Suprapubic skin (tissue), 4 donors: Measurements from ENCODE around the gene ARMH1. TPM values are rescaled to one million over a fixed set of nuclear protein-coding genes. Genes with fewer than 3 reads are reported as not detected.
"Not testable (repeated sequence)": the region's sequence is repeated elsewhere in the genome, so short reads cannot be mapped to it uniquely, and the experiment has no call there.

Source experiments
- DNase-seq, 2 donors: peaks; one replicate each; pipeline ENCODE4 v3.0.0-alpha.2; 2019; ENCODE audit warnings: low spot score in 2 of 2
- H3K27ac ChIP-seq: fragments of 200-600 bp; sonication (generic); one replicate; pipeline ENCODE4 v1.5.1; 2019
- H3K27me3 ChIP-seq: fragments of 200-600 bp; sonication (generic); one replicate; pipeline ENCODE4 v1.5.1; 2019
- H3K36me3 ChIP-seq: fragments of 200-600 bp; sonication (generic); one replicate; pipeline ENCODE4 v1.5.1; 2019
- H3K4me1 ChIP-seq: fragments of 200-600 bp; sonication (generic); one replicate; pipeline ENCODE4 v1.5.1; 2019
- H3K4me3 ChIP-seq: fragments of 200-600 bp; sonication (generic); one replicate; pipeline ENCODE4 v1.5.1; 2019; ENCODE audit warnings: mild to moderate bottlenecking
- H3K9me3 ChIP-seq: fragments of 200-600 bp; sonication (generic); one replicate; pipeline ENCODE4 v1.5.1; 2019
- EP300 ChIP-seq: sonication (generic); formaldehyde crosslinking; IDR thresholded peaks from one replicate; pipeline ENCODE4 v1.6.1; 2017; ENCODE audit warnings: antibody characterized with exemption
- POLR2A ChIP-seq, 2 donors: fragments of 450-650 bp; IDR thresholded peaks; one replicate each; pipeline ENCODE4 v1.6.1; 2017; ENCODE audit warnings: antibody characterized with exemption in 2 of 2, mild to moderate bottlenecking in 2 of 2, moderate library complexity in 2 of 2
- POLR2AphosphoS5 ChIP-seq, 3 donors: sonication (generic); formaldehyde crosslinking; IDR thresholded peaks; one replicate each; pipeline ENCODE4 v1.6.1; 2017; ENCODE audit warnings: antibody characterized with exemption in 3 of 3
- WGBS: methylation state at CpG from one replicate; pipeline ENCODE4 v1.1.5; 2018; 5-methylcytosine and 5-hydroxymethylcytosine counted together
- total RNA-seq, 4 donors: library from RNA; depleted of rRNA; stranded (reverse); fragments of >200 nt; gene quantifications; one replicate each; pipeline ENCODE4 v1.1.0, GENCODE V29; 2016
- TF ChIP-seq, protein P1 (sequence below), 2 donors: fragments of 200-600 bp in 1 of 2; fragments of 450-650 bp in 1 of 2; sonication (generic) in 1 of 2; IDR thresholded peaks; one replicate each; pipeline ENCODE4 v1.5.1; 2016 to 2019; ENCODE audit warnings: antibody characterized with exemption in 2 of 2, mild to moderate bottlenecking in 1 of 2, moderate library complexity in 1 of 2

Gene ARMH1
- total RNA-seq, 4 donors from 2014 or later = 0.80 to 5.0 (median 1.4) TPM

DNA sequence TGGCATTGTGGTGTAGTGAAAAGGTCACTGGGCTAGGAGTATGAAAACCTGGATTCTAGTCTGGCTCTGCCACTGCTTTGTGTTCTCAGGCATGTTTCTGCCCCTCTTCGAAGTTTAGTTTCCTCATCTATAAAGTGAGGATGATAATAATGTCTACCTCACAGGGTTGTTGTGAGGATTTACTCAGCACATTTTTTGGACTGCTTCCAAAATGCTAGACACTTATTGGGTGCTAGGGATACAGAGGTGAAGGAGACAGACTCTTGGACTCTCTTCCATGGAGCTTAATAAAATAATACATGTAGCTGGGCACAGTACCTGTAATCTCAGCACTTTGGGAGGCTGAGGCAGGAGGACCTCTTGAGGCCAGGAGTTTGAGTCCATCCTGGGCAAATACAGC lies 68.7 kb downstream of the ARMH1 start:
- H3K4me3 ChIP-seq = no peak overlapping the region
- H3K4me1 ChIP-seq = peaks cover 8% of the 10 kb centered on the region
- 78% methylated on average over 1 of the region's 1 CpG for WGBS
- H3K9me3 ChIP-seq = no peaks in the 10 kb centered on the region
- TF ChIP-seq POLR2A (IDR thresholded peaks at IDR 0.05) = no peak
- TF ChIP-seq, protein P1, sequence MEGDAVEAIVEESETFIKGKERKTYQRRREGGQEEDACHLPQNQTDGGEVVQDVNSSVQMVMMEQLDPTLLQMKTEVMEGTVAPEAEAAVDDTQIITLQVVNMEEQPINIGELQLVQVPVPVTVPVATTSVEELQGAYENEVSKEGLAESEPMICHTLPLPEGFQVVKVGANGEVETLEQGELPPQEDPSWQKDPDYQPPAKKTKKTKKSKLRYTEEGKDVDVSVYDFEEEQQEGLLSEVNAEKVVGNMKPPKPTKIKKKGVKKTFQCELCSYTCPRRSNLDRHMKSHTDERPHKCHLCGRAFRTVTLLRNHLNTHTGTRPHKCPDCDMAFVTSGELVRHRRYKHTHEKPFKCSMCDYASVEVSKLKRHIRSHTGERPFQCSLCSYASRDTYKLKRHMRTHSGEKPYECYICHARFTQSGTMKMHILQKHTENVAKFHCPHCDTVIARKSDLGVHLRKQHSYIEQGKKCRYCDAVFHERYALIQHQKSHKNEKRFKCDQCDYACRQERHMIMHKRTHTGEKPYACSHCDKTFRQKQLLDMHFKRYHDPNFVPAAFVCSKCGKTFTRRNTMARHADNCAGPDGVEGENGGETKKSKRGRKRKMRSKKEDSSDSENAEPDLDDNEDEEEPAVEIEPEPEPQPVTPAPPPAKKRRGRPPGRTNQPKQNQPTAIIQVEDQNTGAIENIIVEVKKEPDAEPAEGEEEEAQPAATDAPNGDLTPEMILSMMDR (IDR thresholded peaks at IDR 0.05) = no peak
- no peak for TF ChIP-seq EP300
- TF ChIP-seq POLR2AphosphoS5 (IDR thresholded peaks at IDR 0.05) = no peak
- no peaks in the 10 kb centered on the region for H3K36me3 ChIP-seq
- DNase-seq = no peak
- no peaks in the 10 kb centered on the region for H3K27me3 ChIP-seq
- no peak overlapping the region for H3K27ac ChIP-seq

DNA sequence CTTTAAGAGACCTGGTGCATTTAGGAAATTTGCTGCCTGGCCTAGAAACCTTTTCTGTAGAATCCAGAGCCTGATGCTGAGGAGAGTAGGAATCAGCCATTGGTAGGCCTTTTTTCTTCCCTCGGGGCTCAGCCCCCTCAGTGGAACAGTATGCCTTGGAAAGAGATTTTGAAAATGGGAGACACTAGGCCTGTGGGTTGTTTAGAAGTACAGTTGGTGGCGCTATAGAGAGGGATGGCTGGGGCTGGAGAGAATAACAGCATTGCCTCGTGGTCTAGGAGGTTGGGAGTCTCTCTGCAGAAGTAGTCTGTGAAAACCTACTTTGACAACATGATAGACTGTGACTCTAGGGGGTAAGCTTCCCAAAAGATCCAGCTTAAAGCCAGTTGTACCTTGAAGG lies 73.4 kb downstream of the ARMH1 start:
- H3K9me3 ChIP-seq = no peaks in the 10 kb centered on the region
- H3K27ac ChIP-seq = no peak overlapping the region
- H3K4me3 ChIP-seq = no peak overlapping the region
- H3K36me3 ChIP-seq = no peaks in the 10 kb centered on the region
- H3K4me1 ChIP-seq = no peaks in the 10 kb centered on the region
- DNase-seq = no peak
- TF ChIP-seq, protein P1 (IDR thresholded peaks at IDR 0.05) = no peak
- TF ChIP-seq EP300 (no peak), POLR2A (IDR thresholded peaks at IDR 0.05) (no peak), POLR2AphosphoS5 (IDR thresholded peaks at IDR 0.05) (no peak)
- 92% methylated on average over 3 of the region's 3 CpGs for WGBS
- no peaks in the 10 kb centered on the region for H3K27me3 ChIP-seq

DNA sequence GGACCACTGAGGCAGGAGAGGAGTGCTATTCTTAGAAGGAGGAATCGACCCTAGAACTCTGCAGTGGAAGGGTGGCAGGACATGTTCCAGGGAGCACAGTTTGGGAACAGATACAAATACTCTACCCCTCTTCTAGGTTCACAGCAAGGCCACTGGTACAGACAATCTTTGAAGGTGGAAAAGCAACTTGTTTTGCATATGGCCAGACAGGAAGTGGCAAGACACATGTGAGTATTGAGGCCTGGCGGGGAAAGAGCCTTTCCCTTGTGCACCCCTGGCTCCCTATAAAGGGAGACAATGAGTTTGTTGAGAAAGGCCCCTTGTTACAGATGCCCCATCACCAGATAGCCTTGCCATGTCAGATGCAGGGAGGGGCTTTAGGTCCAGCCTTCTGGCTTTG lies 82.9 kb downstream of the ARMH1 start:
- H3K36me3 ChIP-seq = no peaks in the 10 kb centered on the region
- no peak overlapping the region for H3K4me3 ChIP-seq
- TF ChIP-seq POLR2AphosphoS5 (IDR thresholded peaks at IDR 0.05) (no peak), POLR2A (IDR thresholded peaks at IDR 0.05) (no peak), EP300 (no peak)
- TF ChIP-seq, protein P1 (IDR thresholded peaks at IDR 0.05) = no peak
- H3K27me3 ChIP-seq = no peaks in the 10 kb centered on the region
- no peak for DNase-seq
- WGBS = 95% methylated on average over 2 of the region's 2 CpGs
- no peaks in the 10 kb centered on the region for H3K9me3 ChIP-seq
- H3K4me1 ChIP-seq = no peaks in the 10 kb centered on the region
- no peak overlapping the region for H3K27ac ChIP-seq

DNA sequence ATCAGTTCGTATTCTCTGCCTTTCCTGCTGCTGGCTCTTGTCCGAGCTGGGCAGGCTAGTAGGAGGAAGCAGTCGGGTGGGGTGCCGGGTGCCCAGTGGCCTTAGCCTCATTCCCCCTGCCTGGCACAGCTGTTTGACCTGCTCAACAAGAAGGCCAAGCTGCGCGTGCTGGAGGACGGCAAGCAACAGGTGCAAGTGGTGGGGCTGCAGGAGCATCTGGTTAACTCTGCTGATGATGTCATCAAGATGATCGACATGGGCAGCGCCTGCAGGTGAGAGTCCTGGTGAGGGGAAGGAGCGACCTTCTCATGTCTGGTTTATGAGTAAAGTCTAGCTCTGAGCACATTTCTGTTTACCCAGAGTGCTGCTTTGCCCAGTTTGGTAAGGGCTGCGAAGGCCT lies 84.6 kb downstream of the ARMH1 start:
- no peak for DNase-seq
- no peaks in the 10 kb centered on the region for H3K4me1 ChIP-seq
- no peak overlapping the region for H3K4me3 ChIP-seq
- H3K27ac ChIP-seq = no peak overlapping the region
- H3K9me3 ChIP-seq = no peaks in the 10 kb centered on the region
- no peak for TF ChIP-seq EP300
- TF ChIP-seq, protein P1 (IDR thresholded peaks at IDR 0.05) = no peak
- H3K36me3 ChIP-seq = no peaks in the 10 kb centered on the region
- 85% methylated on average over 11 of the region's 11 CpGs for WGBS
- H3K27me3 ChIP-seq = no peaks in the 10 kb centered on the region

GRCh38 chr1:44760876-44761275 lies 86.4 kb downstream of the ARMH1 start:
- H3K27ac ChIP-seq = no peak overlapping the region
- 85% methylated on average over 3 of the region's 3 CpGs for WGBS
- H3K27me3 ChIP-seq = no peaks in the 10 kb centered on the region
- no peaks in the 10 kb centered on the region for H3K4me1 ChIP-seq
- no peak for TF ChIP-seq EP300
- no peak for TF ChIP-seq POLR2AphosphoS5 (IDR thresholded peaks at IDR 0.05)
- TF ChIP-seq, protein P1 (IDR thresholded peaks at IDR 0.05) = no peak
- no peak for TF ChIP-seq POLR2A (IDR thresholded peaks at IDR 0.05)
- no peaks in the 10 kb centered on the region for H3K36me3 ChIP-seq
- no peaks in the 10 kb centered on the region for H3K9me3 ChIP-seq
- no peak overlapping the region for H3K4me3 ChIP-seq
- DNase-seq = no peak

DNA sequence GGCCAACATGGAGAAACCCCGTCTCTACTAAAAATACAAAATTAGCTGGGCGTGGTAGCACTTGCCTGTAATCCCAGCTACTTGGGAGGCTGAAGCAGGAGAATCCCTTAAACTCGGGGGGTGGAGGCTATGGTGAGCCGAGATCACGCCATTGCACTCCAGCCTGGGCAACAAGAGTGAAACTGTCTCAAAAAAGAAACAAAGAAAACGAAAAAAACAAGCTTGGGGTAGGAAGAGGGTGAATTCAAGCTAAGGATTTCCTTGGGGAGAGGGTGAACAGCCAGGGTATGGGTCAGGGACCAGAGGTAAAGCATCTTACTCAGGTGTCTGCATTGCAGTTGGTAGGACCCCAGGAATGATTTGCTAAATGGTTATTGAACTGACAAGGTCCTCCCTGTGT lies 91.9 kb downstream of the ARMH1 start:
- H3K4me3 ChIP-seq, H3K4me1 ChIP-seq, H3K36me3 ChIP-seq, H3K9me3 ChIP-seq, H3K27ac ChIP-seq, H3K27me3 ChIP-seq, DNase-seq: not testable (repeated sequence)
- WGBS = 95% methylated on average over 6 of the region's 6 CpGs
